ENCODE measurements around the gene ZC3H6. TPM values are rescaled to one million over a fixed set of nuclear protein-coding genes. Genes with fewer than 3 reads are reported as not detected.

Gene ZC3H6
- total and polyA plus RNA-seq, 2 of the 13 experiments (the other 11 are each of a cell fraction or from before 2014, with no cell fraction given), result 0.71 to 0.93 TPM

DNA sequence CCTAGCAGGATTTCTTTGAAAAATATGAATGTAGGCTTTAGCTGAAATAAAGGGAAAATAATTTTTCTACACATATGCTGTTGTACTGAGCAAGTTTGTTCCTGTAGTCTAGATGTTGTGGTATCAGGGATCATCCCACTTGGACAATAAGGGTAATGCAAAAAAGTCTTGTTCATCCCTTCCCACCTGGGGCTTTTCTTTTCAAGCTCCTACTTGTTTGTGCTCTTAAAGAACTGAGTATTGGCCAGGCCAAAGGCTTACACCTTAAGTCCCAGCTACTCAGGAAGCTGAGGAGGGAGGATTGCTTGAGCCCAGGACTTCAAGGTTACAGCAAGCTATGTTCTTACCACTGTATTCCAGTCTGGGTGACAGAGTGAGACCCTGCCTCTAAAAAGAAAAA is 35.5 kb downstream of the ZC3H6 start:
- TF ChIP-seq, protein P1, sequence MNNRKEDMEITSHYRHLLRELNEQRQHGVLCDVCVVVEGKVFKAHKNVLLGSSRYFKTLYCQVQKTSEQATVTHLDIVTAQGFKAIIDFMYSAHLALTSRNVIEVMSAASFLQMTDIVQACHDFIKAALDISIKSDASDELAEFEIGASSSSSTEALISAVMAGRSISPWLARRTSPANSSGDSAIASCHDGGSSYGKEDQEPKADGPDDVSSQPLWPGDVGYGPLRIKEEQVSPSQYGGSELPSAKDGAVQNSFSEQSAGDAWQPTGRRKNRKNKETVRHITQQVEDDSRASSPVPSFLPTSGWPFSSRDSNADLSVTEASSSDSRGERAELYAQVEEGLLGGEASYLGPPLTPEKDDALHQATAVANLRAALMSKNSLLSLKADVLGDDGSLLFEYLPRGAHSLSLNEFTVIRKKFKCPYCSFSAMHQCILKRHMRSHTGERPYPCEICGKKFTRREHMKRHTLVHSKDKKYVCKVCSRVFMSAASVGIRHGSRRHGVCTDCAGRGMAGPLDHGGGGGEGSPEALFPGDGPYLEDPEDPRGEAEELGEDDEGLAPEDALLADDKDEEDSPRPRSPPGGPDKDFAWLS (CRISPR knock-in tag; IDR thresholded peaks at IDR 0.05; ENCODE audit: borderline replicate concordance), result no peak
- H3K27ac ChIP-seq (ENCODE audit: extremely low read length, insufficient read depth, low read length), result no peak overlapping the region
- no peak overlapping the region for H3K4me3 ChIP-seq (replicated peaks in 1 of 3; ENCODE audit: insufficient read depth in 1 of 3, low read depth in 2 of 3, low read length in 3 of 3)
- no peaks in the 10 kb centered on the region for H3K79me2 ChIP-seq (ENCODE audit: insufficient read depth, low read length)
- no peak for ATAC-seq
- H3K36me3 ChIP-seq (replicated peaks in 1 of 2; ENCODE audit: control insufficient read depth in 1 of 2, insufficient read depth in 2 of 2, low read length in 2 of 2), result no peaks in the 10 kb centered on the region
- POLR2A ChIA-PET, result no interaction called here
- no peaks in the 10 kb centered on the region for H4K20me1 ChIP-seq (ENCODE audit: insufficient read depth, low read length)
- H3K27me3 ChIP-seq (ENCODE audit: control insufficient read depth in 1 of 2, insufficient read depth in 2 of 2, low read length in 2 of 2), result no peaks in the 10 kb centered on the region
- no peaks in the 10 kb centered on the region for H3K9me3 ChIP-seq (ENCODE audit: low read length)
- no TSS peak for BruUV-seq (replicated peaks)
- no peak overlapping the region for H3K4me2 ChIP-seq (ENCODE audit: low read depth, low read length)
- in situ Hi-C loops (cut with HindIII; ENCODE audit: extremely low pct_ligation_motif_present, low pct_unique_long_range_greater_than_20kb) (no loop called here), intact Hi-C loops (cut with micrococcal nuclease; ENCODE audit: unreplicated experiment) (no loop called here)
- H2AFZ ChIP-seq (ENCODE audit: low read length), result no peak overlapping the region
- CTCF ChIA-PET (ENCODE audit: low intra/inter-chr PET ratio, low total read pairs), result no interaction called here
- no peak for FAIRE-seq
- DNase-seq (ENCODE audit: low spot score), result no peak
- no peak overlapping the region for H3K9ac ChIP-seq (ENCODE audit: insufficient read depth, low read depth, low read length)
- H3K4me1 ChIP-seq (ENCODE audit: insufficient read depth, low read length), result peaks cover 38% of the 10 kb centered on the region

DNA sequence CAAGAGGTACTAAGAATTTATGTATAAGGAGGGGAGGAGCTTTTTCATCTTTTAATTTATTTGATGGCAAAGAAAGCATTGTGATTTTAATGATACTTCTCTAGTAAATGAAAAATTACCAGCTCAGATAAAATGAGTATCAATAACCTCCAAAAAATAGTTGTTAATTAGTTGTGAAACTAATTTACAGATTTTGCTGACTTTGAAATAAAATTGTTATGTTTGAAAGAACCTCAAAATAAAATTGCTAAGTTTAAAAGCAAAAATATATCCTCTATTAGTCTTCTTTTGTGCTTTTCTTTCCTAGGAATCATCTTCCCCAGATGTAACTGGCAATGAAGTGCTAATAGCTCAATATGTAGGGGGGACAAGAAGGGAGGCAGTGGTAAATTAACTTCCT is 36.5 kb downstream of the ZC3H6 start:
- no TSS peak for BruUV-seq (replicated peaks)
- H3K9me3 ChIP-seq (ENCODE audit: low read length), result no peaks in the 10 kb centered on the region
- no peak overlapping the region for H3K9ac ChIP-seq (ENCODE audit: insufficient read depth, low read depth, low read length)
- DNase-seq (ENCODE audit: low spot score) (no peak), ATAC-seq (no peak), FAIRE-seq (no peak)
- no peaks in the 10 kb centered on the region for H3K79me2 ChIP-seq (ENCODE audit: insufficient read depth, low read length)
- no peaks in the 10 kb centered on the region for H3K27me3 ChIP-seq (ENCODE audit: control insufficient read depth in 1 of 2, insufficient read depth in 2 of 2, low read length in 2 of 2)
- H3K36me3 ChIP-seq (replicated peaks in 1 of 2; ENCODE audit: control insufficient read depth in 1 of 2, insufficient read depth in 2 of 2, low read length in 2 of 2), result no peaks in the 10 kb centered on the region
- no peak overlapping the region for H3K4me2 ChIP-seq (ENCODE audit: low read depth, low read length)
- TF ChIP-seq MAFK (conservative IDR thresholded peaks at IDR 0.05 in 1 of 2, IDR thresholded peaks at IDR 0.05 in 1 of 2; ENCODE audit: low read length in 2 of 2) (peak; percentile 71 to 84), MAFF (IDR thresholded peaks at IDR 0.05; ENCODE audit: low read depth, low read length) (peak; percentile 67; the same call in 1 of the 2 replicates), ZNF644 (CRISPR knock-in tag; IDR thresholded peaks at IDR 0.05; ENCODE audit: low read depth) (no peak)
- ChIA-PET CTCF (ENCODE audit: low intra/inter-chr PET ratio, low total read pairs) (no interaction called here), POLR2A (no interaction called here)
- H2AFZ ChIP-seq (ENCODE audit: low read length), result no peak overlapping the region
- no peak overlapping the region for H3K4me3 ChIP-seq (replicated peaks in 1 of 3; ENCODE audit: insufficient read depth in 1 of 3, low read depth in 2 of 3, low read length in 3 of 3)
- H3K27ac ChIP-seq (ENCODE audit: extremely low read length, insufficient read depth, low read length), result no peak overlapping the region
- in situ Hi-C loops (cut with HindIII; ENCODE audit: extremely low pct_ligation_motif_present, low pct_unique_long_range_greater_than_20kb), result no loop called here
- peaks cover 48% of the 10 kb centered on the region for H3K4me1 ChIP-seq (ENCODE audit: insufficient read depth, low read length)
- intact Hi-C loops (cut with micrococcal nuclease; ENCODE audit: unreplicated experiment), result no loop called here
- H4K20me1 ChIP-seq (ENCODE audit: insufficient read depth, low read length), result no peaks in the 10 kb centered on the region
